AG10803 (cell line): ENCODE measurements around the gene THRB.

Experiments used
- DNase-seq: peaks from one replicate; pipeline ENCODE4 v3.0.0; 2010; ENCODE audit warnings: low read depth
- H3K4me3 ChIP-seq: 2 replicates; pipeline ENCODE4 v1.5.1; 2011; ENCODE audit warnings: mild to moderate bottlenecking, low read length, control low read depth
- TF ChIP-seq, protein P1 (sequence below): conservative IDR thresholded peaks from 2 replicates; pipeline ENCODE4 v1.5.1; 2011; ENCODE audit warnings: mild to moderate bottlenecking, low read length, control low read depth, inconsistent platforms

The THRB gene

DNA sequence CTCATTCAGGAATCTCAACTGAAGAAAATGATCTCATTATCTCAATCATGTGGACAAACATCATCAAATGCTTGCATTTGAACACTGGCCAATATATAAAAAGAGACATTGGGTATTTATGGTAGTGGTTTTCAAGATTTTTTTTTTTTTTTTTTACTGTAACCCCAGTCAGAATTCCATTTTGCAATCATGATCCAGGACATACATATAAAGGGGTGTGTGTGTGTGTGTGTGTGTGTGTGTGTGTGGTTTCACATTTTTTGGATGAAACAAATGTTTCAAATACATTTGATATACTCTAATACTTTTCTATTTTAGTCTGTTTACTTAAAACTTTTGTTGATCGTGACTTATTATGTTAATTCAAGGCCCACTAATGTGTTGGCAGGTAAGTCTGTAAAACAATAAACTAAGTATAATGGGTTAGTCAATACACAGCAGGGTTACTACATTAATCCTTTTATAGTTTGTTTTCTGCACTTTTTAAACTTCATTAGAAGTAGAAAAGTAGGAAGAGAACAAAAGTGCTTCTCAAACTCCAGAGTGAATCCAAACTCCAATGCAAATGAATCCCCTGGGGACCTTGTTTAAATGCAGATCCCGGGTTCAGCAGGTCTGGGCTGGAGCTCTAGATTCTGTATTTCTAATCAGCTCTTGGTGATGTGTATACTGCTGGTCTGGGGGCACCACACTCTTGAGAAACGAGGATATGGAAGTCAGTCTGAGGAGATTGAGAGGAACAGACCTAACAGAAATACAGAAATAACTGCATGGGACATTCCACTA, 17.6 kb downstream of the THRB start:
- peak; percentile 45 for DNase-seq
- H3K4me3 ChIP-seq: no peak overlapping the region
- TF ChIP-seq, protein P1, sequence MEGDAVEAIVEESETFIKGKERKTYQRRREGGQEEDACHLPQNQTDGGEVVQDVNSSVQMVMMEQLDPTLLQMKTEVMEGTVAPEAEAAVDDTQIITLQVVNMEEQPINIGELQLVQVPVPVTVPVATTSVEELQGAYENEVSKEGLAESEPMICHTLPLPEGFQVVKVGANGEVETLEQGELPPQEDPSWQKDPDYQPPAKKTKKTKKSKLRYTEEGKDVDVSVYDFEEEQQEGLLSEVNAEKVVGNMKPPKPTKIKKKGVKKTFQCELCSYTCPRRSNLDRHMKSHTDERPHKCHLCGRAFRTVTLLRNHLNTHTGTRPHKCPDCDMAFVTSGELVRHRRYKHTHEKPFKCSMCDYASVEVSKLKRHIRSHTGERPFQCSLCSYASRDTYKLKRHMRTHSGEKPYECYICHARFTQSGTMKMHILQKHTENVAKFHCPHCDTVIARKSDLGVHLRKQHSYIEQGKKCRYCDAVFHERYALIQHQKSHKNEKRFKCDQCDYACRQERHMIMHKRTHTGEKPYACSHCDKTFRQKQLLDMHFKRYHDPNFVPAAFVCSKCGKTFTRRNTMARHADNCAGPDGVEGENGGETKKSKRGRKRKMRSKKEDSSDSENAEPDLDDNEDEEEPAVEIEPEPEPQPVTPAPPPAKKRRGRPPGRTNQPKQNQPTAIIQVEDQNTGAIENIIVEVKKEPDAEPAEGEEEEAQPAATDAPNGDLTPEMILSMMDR: no peak

- no peak overlapping the region for H3K4me3 ChIP-seq
- no peak for DNase-seq
- TF ChIP-seq, protein P1: no peak
These were observed 18.7 kb downstream of the THRB start for GRCh38 chr3:24475925-24476324.

DNA sequence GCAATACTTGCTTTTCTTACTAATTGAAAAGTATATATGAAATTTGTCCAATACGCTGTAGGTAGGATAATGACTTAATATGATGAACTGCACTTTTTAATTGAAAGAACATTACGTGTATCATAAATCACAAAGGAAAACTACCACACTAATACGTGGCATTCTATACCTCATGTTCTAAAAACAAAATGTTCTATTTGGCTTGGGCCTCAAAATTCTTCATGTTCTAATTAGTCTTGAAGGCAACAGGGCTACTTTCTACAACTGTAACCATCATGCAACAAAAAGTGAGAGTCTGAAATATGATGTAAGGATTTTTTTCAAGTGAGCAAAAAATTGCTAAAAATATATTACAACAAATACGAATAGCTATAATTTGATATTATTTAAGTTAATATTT, 19.8 kb downstream of the THRB start:
- DNase-seq: no peak
- H3K4me3 ChIP-seq: no peak overlapping the region
- TF ChIP-seq, protein P1: no peak

- TF ChIP-seq, protein P1: no peak
- no peak for DNase-seq
- no peak overlapping the region for H3K4me3 ChIP-seq
These were observed 22.3 kb downstream of the THRB start for GRCh38 chr3:24472358-24472757.

- no peak overlapping the region for H3K4me3 ChIP-seq
- no peak for DNase-seq
- TF ChIP-seq, protein P1: no peak
These were observed 23.2 kb downstream of the THRB start for GRCh38 chr3:24471486-24471885.

DNA sequence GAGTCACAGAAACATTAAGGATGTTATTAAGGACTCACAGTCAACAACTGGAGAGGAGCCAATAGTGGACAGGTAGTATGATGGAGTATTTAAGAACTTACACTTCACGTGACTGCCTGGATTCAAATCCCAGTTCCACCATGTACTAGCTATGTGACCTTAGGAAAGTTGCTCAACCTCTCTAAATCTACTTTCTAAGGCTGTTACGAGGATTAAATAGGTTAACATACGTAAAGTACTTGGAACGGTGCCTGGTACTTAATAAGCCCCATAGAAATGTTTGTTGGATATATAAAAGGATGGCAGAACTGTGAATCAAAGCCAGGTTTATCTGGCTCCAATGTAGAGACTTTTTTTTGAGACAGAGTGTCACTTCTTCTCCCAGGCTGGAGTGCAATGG, 24.4 kb downstream of the THRB start:
- TF ChIP-seq, protein P1: no peak
- DNase-seq: no peak

DNA sequence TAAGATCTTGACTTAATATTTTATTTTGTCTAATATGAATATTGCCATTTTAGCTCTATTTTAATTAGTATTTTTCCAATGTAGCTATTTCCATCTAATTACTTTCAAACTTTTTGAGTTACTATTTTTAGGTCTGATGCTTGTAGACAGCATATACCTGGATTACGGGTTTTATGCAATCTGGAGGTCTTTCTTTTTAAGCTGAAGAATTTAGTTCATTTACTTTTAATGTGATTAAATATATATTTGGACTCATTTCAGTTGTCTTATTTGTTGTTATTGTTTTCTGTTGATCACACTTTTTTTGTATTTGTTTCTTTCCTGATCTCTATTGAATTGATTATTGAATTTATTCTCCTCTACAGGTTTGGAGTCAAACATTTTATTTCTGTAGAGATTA, 30.3 kb downstream of the THRB start:
- TF ChIP-seq, protein P1: no peak
- H3K4me3 ChIP-seq: no peak overlapping the region
- no peak for DNase-seq

More for the DNA sequence above, 24.4 kb downstream of the THRB start:
- no peak overlapping the region for H3K4me3 ChIP-seq
